Stomach (tissue), 9 donors: ENCODE results near the gene SLC28A1. TPM values are rescaled to one million over a fixed set of nuclear protein-coding genes. Genes with fewer than 3 reads are reported as not detected.

Experiments used
- DNase-seq, 2 donors: peaks; one replicate each; pipeline versions ENCODE4 v3.0.0 to v3.0.0-alpha.2; 2013 to 2019
- H3K27ac ChIP-seq, 5 donors: fragments of 200-600 bp in 4 of 5; sonication (generic) in 4 of 5; one replicate each; pipeline ENCODE4 v1.5.1; 2013 to 2019; ENCODE audit warnings: mild to moderate bottlenecking in 1 of 5, moderate library complexity in 1 of 5
- H3K27me3 ChIP-seq, 3 donors: fragments of 200-600 bp; sonication (generic); one replicate each; pipeline ENCODE4 v1.5.1; 2017 to 2019; ENCODE audit warnings: mixed run types in 1 of 3
- H3K36me3 ChIP-seq, 4 donors: fragments of 200-600 bp; sonication (generic); 1 replicate in 3 of 4; 2 replicates in 1 of 4; pipeline ENCODE4 v1.5.1; 2016 to 2019
- H3K4me1 ChIP-seq, 4 donors: fragments of 200-600 bp; sonication (generic); one replicate each; pipeline ENCODE4 v1.5.1; 2016 to 2019
- H3K4me3 ChIP-seq, 4 donors: fragments of 200-600 bp; sonication (generic) in 3 of 4; one replicate each; pipeline ENCODE4 v1.5.1; 2016 to 2019; ENCODE audit warnings: mild to moderate bottlenecking in 1 of 4
- H3K9me3 ChIP-seq, 4 donors: fragments of 200-600 bp; sonication (generic); one replicate each; pipeline ENCODE4 v1.5.1; 2016 to 2019
- EP300 ChIP-seq: sonication (generic); formaldehyde crosslinking; IDR thresholded peaks from one replicate; pipeline ENCODE4 v1.6.1; 2017; ENCODE audit warnings: antibody characterized with exemption
- POLR2A ChIP-seq, 4 donors: fragments of 450-650 bp; IDR thresholded peaks; one replicate each; pipeline ENCODE4 v1.6.1; 2016; ENCODE audit warnings: antibody characterized with exemption in 4 of 4, control low read depth in 2 of 4, mild to moderate bottlenecking in 1 of 4, moderate library complexity in 1 of 4
- POLR2AphosphoS5 ChIP-seq, 3 donors: sonication (generic); formaldehyde crosslinking; IDR thresholded peaks; one replicate each; pipeline ENCODE4 v1.6.1; 2016; ENCODE audit warnings: antibody characterized with exemption in 3 of 3
- WGBS, 5 donors: extraction: QIAGEN DNeasy Blood & Tissue Kit in 3 of 5; methylation state at CpG; one replicate each; pipeline versions ENCODE4 v1.1.5 to v1.1.7; 2013 to 2018; 5-methylcytosine and 5-hydroxymethylcytosine counted together
- intact Hi-C: fragments of 100-400 bp; cut with DNase I; formaldehyde crosslinking; loops from one replicate; pipeline ENCODE4 v1.15.1; 2023; ENCODE audit warnings: low total_unique reads
- polyA plus RNA-seq, 3 donors: library from polyadenylated mRNA; stranded (reverse); fragments of 200-250 nt; gene quantifications; one replicate each; pipeline ENCODE4 v1.2.3, GENCODE V29; 2013
- total RNA-seq, 5 donors: library from RNA; depleted of rRNA; stranded (reverse); fragments of >200 nt; gene quantifications; one replicate each; pipeline versions ENCODE4 v1.1.0 to v1.2.3, GENCODE V29; 2014 to 2016
- TF ChIP-seq, protein P1 (sequence below), 7 experiments: fragments of 450-650 bp in 4 of 7; fragments of 200-600 bp in 3 of 7; sonication (generic) in 3 of 7; IDR thresholded peaks; one replicate each; pipeline ENCODE4 v1.5.1; 2016 to 2019; ENCODE audit warnings: antibody characterized with exemption in 7 of 7, control low read depth in 2 of 7, mild to moderate bottlenecking in 1 of 7
- donor health status: healthy with polysubstance abuse.
- donor health status: Bipolar disorder and iron deficiency.
- donor health status: healthy.

Gene SLC28A1
- total and polyA plus RNA-seq, 8 donors: 0.92 TPM; not detected in 7

DNA sequence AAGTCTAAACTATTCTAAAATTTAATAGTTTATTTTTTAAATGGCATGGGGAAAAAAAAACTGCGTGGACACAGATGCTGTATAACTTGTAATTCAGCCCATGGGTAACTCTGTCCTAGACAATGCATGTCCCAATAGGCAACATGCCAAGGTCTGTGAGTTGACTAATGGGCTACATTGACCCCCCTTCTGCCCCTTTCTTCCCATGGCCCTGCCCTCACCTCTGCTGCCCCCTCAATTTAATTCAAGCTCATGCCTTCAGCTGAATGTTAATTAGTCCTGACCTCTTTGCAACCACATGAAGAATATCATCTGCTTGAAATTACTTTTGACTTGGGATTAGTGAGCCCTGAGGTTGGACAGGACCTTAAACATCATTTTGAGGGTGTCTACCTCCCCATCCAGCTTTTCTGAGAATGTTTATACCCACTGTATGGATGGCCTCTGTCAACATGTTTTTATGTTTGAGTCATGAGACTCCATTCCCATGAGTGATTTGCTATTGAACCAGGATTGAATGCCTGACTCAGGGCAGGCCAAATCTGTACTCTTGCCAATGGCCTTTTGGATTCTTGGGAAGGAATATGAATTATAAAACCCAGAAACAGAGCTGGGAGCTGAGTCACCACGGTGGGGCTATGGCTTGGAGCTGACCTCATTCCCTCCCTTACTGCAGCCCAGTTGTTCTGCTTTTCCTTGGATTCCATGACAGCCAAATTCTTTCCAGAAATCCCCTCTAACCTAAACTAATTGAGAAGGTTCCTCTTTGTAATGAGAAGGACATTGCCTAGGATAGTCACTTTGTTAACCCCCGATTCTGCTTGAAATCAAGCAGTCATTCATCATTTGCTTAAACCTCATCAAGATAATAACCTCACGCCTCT is 63.7 kb downstream of the SLC28A1 start:
- peaks cover 0 to 7% (median 0%) of the 10 kb centered on the region in 4 donors for H3K4me1 ChIP-seq
- no peaks in the 10 kb centered on the region for H3K9me3 ChIP-seq
- H3K27ac ChIP-seq: peak overlapping the region in 3 of 5 donors; percentile 5 to 53 (median 12)
- TF ChIP-seq, protein P1, sequence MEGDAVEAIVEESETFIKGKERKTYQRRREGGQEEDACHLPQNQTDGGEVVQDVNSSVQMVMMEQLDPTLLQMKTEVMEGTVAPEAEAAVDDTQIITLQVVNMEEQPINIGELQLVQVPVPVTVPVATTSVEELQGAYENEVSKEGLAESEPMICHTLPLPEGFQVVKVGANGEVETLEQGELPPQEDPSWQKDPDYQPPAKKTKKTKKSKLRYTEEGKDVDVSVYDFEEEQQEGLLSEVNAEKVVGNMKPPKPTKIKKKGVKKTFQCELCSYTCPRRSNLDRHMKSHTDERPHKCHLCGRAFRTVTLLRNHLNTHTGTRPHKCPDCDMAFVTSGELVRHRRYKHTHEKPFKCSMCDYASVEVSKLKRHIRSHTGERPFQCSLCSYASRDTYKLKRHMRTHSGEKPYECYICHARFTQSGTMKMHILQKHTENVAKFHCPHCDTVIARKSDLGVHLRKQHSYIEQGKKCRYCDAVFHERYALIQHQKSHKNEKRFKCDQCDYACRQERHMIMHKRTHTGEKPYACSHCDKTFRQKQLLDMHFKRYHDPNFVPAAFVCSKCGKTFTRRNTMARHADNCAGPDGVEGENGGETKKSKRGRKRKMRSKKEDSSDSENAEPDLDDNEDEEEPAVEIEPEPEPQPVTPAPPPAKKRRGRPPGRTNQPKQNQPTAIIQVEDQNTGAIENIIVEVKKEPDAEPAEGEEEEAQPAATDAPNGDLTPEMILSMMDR (IDR thresholded peaks at IDR 0.05): no peak
- no peak for TF ChIP-seq EP300
- peak in 1 of 3 donors; percentile 22 for TF ChIP-seq POLR2AphosphoS5 (IDR thresholded peaks at IDR 0.05)
- H3K27me3 ChIP-seq: no peaks in the 10 kb centered on the region
- intact Hi-C loops: no loop called here
- H3K36me3 ChIP-seq: no peaks in the 10 kb centered on the region
- DNase-seq: peak in 1 of 2 donors; percentile 62
- WGBS, 5 donors: 60 to 74% (median 69%) methylated on average over 4 of the region's 4 CpGs
- no peak overlapping the region for H3K4me3 ChIP-seq

DNA sequence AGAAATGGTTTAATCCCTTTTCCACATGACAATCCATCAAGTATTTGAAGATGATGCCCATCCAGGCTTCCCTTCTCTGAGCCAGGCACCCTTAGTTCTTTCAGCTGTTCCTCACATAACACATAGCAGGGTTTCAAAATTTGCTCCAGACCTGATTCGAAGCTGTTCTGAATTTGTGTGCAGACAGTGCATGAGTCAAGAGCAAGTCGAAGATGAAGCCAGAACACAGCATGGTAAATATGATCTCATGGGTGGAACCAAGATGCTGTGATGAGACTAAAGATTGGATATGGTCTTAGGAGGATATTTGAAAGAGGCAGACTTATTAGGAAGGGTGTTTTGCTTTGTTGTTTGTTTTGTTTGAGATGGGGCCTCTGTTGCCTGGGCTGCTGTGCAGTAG is 64.6 kb downstream of the SLC28A1 start:
- no peak for DNase-seq
- H3K9me3 ChIP-seq: no peaks in the 10 kb centered on the region
- TF ChIP-seq, protein P1 (IDR thresholded peaks at IDR 0.05): no peak
- no peak for TF ChIP-seq EP300
- TF ChIP-seq POLR2AphosphoS5 (IDR thresholded peaks at IDR 0.05): no peak
- no peak for TF ChIP-seq POLR2A (IDR thresholded peaks at IDR 0.05)
- H3K4me3 ChIP-seq: no peak overlapping the region
- intact Hi-C loops: no loop called here
- 78 to 90% (median 87%) methylated on average over 2 of the region's 2 CpGs for WGBS, 5 donors
- peaks cover 0 to 7% (median 0%) of the 10 kb centered on the region in 4 donors for H3K4me1 ChIP-seq
- H3K27ac ChIP-seq: peak overlapping the region in 2 of 5 donors; percentile 5 to 12
- H3K36me3 ChIP-seq: no peaks in the 10 kb centered on the region
- H3K27me3 ChIP-seq: no peaks in the 10 kb centered on the region

DNA sequence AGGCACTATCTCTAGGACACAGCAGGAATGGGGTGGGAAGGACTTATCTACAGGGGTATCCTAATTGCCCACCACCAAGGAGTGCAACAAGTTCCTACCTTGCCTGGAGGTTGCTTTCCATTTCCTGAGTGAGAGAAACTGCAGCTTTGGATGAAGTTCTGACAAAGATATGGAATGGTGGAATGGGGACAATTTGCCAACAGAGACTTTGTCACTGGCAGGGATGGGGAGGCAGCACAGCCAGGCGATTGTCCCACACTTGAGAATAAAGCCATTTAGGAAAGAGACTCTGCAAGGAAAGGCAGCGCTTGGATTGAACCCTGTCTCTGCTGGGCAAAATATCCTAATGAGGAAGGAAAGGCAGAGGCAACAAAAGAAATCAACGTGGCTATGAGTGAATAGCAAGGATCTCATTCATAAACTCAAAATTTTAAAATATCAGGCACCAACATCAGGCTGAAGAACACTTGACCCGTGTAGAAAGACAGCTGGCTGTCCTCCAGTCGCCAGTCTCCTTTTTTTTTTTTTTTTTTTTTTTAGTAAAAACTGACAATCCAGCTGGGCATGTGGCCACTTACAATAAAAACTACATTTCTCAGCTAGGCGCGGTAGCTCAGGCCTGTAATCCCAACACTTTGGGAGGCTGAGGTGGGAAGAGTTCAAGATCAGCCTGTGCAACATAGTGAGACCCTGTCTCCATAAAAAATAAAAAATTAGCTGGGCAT is 65.5 kb downstream of the SLC28A1 start:
- DNase-seq: no peak
- Histone ChIP-seq H3K27ac (no peak overlapping the region), H3K4me1 (peaks cover 0 to 8% (median 0%) of the 10 kb centered on the region in 4 donors), H3K9me3 (no peaks in the 10 kb centered on the region), H3K36me3 (no peaks in the 10 kb centered on the region), H3K4me3 (no peak overlapping the region), H3K27me3 (no peaks in the 10 kb centered on the region)
- intact Hi-C loops: no loop called here
- TF ChIP-seq, protein P1 (IDR thresholded peaks at IDR 0.05): no peak
- TF ChIP-seq EP300 (no peak), POLR2A (IDR thresholded peaks at IDR 0.05) (no peak), POLR2AphosphoS5 (IDR thresholded peaks at IDR 0.05) (no peak)
- WGBS, 5 donors: 65 to 73% (median 69%) methylated on average over 7 of the region's 7 CpGs

DNA sequence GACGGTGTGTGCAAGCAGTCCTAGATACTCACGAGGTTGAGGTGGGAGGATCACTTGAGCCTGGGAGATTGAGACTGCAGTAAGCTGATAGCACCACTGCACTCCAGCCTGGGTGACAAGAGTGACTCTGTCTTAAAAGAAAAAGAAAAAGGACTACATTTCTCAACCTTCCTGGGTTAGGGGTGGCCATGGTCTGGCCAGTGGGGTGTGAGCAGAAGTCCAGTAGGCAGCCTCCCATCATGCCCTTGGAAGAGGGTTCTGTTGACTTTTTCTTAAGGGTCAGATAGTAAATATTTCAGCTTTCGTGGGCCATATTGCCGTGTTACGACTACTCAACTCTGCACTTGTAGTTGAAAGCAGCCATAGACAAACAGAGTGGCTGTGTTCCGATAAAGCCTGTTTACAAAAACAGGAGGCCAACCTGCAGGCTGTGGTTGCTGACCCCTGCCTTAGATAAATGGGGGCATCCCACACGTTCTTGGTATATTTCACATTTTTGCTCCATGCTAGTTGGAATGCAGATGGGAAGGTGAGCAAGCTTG is 66.2 kb downstream of the SLC28A1 start:
- TF ChIP-seq EP300 (no peak), POLR2AphosphoS5 (IDR thresholded peaks at IDR 0.05) (no peak), POLR2A (IDR thresholded peaks at IDR 0.05) (no peak)
- TF ChIP-seq, protein P1 (IDR thresholded peaks at IDR 0.05): no peak
- 63 to 87% (median 73%) methylated on average over 7 of the region's 7 CpGs for WGBS, 5 donors
- H3K27me3 ChIP-seq: no peaks in the 10 kb centered on the region
- H3K36me3 ChIP-seq: no peaks in the 10 kb centered on the region
- DNase-seq: no peak
- peaks cover 0 to 14% (median 5%) of the 10 kb centered on the region in 4 donors for H3K4me1 ChIP-seq
- H3K9me3 ChIP-seq: no peaks in the 10 kb centered on the region
- intact Hi-C loops: no loop called here
- H3K27ac ChIP-seq: no peak overlapping the region
- no peak overlapping the region for H3K4me3 ChIP-seq
